ENCODE results near the gene SNTG2.
"Not testable (repeated sequence)": the region's sequence is repeated elsewhere in the genome, so short reads cannot be mapped to it uniquely, and the experiment has no call there.

Gene SNTG2

GRCh38 chr2:1367601-1368000, 417.0 kb downstream of the SNTG2 start:
- no peak for DNase-seq (ENCODE audit: low read depth, low spot score)

GRCh38 chr2:1369905-1370304, 419.3 kb downstream of the SNTG2 start:
- no peak for DNase-seq (ENCODE audit: low read depth, low spot score)

GRCh38 chr2:1370461-1370860, 419.8 kb downstream of the SNTG2 start:
- DNase-seq (ENCODE audit: low read depth, low spot score): no peak

- no peak for DNase-seq (ENCODE audit: low read depth, low spot score)
These were observed 420.4 kb downstream of the SNTG2 start for GRCh38 chr2:1371082-1371481.

GRCh38 chr2:1373830-1374229, 423.2 kb downstream of the SNTG2 start:
- DNase-seq (ENCODE audit: low read depth, low spot score): no peak

- DNase-seq (ENCODE audit: low read depth, low spot score): no peak
These were observed 423.6 kb downstream of the SNTG2 start for GRCh38 chr2:1374287-1374686.

- DNase-seq (ENCODE audit: low read depth, low spot score): no peak
These were observed 425.1 kb downstream of the SNTG2 start for GRCh38 chr2:1375794-1376193.

- DNase-seq (ENCODE audit: low read depth, low spot score): no peak
These were observed 426.8 kb downstream of the SNTG2 start for GRCh38 chr2:1377473-1377872.

GRCh38 chr2:1378456-1379150, 428.0 kb downstream of the SNTG2 start:
- DNase-seq (ENCODE audit: low read depth, low spot score): no peak

GRCh38 chr2:1381644-1382043, 431.0 kb downstream of the SNTG2 start:
- DNase-seq (ENCODE audit: low read depth, low spot score): no peak

- DNase-seq (ENCODE audit: low read depth, low spot score): not testable (repeated sequence)
These were observed 437.5 kb downstream of the SNTG2 start for GRCh38 chr2:1387954-1388725.

- not testable (repeated sequence) for DNase-seq (ENCODE audit: low read depth, low spot score)
These were observed 439.5 kb downstream of the SNTG2 start for GRCh38 chr2:1390118-1390517.

GRCh38 chr2:1393321-1393720, 442.7 kb downstream of the SNTG2 start:
- no peak for DNase-seq (ENCODE audit: low read depth, low spot score)

GRCh38 chr2:1394709-1395408, 444.2 kb downstream of the SNTG2 start:
- no peak for DNase-seq (ENCODE audit: low read depth, low spot score)

- no peak for DNase-seq (ENCODE audit: low read depth, low spot score)
These were observed 446.7 kb downstream of the SNTG2 start for GRCh38 chr2:1397350-1397749.

- DNase-seq (ENCODE audit: low read depth, low spot score): no peak
These were observed 447.5 kb downstream of the SNTG2 start for GRCh38 chr2:1398191-1398590.

- no peak for DNase-seq (ENCODE audit: low read depth, low spot score)
These were observed 450.5 kb downstream of the SNTG2 start for GRCh38 chr2:1400943-1401735.

GRCh38 chr2:1402064-1402463, 451.4 kb downstream of the SNTG2 start:
- no peak for DNase-seq (ENCODE audit: low read depth, low spot score)

- no peak for DNase-seq (ENCODE audit: low read depth, low spot score)
These were observed 452.9 kb downstream of the SNTG2 start for GRCh38 chr2:1403565-1403964.

GRCh38 chr2:1405124-1405523, 454.5 kb downstream of the SNTG2 start:
- no peak for DNase-seq (ENCODE audit: low read depth, low spot score)

GRCh38 chr2:1405967-1406366, 455.3 kb downstream of the SNTG2 start:
- no peak for DNase-seq (ENCODE audit: low read depth, low spot score)

GRCh38 chr2:1406434-1406833, 455.8 kb downstream of the SNTG2 start:
- DNase-seq (ENCODE audit: low read depth, low spot score): no peak

Measured in astrocyte of the hippocampus (primary cell).